ENCODE results near the gene CCDC172.

DNA sequence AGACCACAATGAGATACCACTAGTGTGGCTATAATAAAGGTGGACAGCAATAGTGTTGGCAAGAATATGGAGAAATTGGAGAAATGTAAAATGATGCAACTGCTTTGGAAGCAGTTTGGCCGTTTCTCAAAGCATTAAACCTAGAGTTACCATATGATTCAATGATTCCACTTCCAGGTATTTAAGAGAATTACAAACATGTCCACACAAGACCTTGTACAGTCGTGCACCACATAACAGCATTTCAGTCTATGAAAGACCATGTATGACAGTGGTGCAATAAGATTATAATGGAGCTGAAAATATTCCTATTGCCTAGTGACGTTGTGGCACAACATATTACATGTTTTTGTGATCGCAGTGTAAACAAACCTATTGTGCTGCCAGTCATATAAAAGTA, 29.6 kb downstream of the CCDC172 start:
- TF ChIP-seq, protein P1, sequence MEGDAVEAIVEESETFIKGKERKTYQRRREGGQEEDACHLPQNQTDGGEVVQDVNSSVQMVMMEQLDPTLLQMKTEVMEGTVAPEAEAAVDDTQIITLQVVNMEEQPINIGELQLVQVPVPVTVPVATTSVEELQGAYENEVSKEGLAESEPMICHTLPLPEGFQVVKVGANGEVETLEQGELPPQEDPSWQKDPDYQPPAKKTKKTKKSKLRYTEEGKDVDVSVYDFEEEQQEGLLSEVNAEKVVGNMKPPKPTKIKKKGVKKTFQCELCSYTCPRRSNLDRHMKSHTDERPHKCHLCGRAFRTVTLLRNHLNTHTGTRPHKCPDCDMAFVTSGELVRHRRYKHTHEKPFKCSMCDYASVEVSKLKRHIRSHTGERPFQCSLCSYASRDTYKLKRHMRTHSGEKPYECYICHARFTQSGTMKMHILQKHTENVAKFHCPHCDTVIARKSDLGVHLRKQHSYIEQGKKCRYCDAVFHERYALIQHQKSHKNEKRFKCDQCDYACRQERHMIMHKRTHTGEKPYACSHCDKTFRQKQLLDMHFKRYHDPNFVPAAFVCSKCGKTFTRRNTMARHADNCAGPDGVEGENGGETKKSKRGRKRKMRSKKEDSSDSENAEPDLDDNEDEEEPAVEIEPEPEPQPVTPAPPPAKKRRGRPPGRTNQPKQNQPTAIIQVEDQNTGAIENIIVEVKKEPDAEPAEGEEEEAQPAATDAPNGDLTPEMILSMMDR (tag by site-specific recombination; IDR thresholded peaks at IDR 0.05) = no peak
- TF ChIP-seq ZNF639 (tag by site-specific recombination; IDR thresholded peaks at IDR 0.05) = no peak
- no peak for TF ChIP-seq SP2 (tag by site-specific recombination; IDR thresholded peaks at IDR 0.05)
- TF ChIP-seq ZNF626 (tag by site-specific recombination; IDR thresholded peaks at IDR 0.05) = no peak
- no peak for TF ChIP-seq ZNF274 (IDR thresholded peaks at IDR 0.05; ENCODE audit: low read length)
- no peak for TF ChIP-seq ZNF274 (tag by site-specific recombination; IDR thresholded peaks at IDR 0.05; ENCODE audit: borderline replicate concordance)
- TF ChIP-seq ZNF292 (tag by site-specific recombination; IDR thresholded peaks at IDR 0.05; ENCODE audit: borderline replicate concordance, low read depth) = no peak
- no peak for TF ChIP-seq ZNF121 (tag by site-specific recombination; IDR thresholded peaks at IDR 0.05)
- TF ChIP-seq ZNF747 (tag by site-specific recombination; IDR thresholded peaks at IDR 0.05) = no peak
- TF ChIP-seq ZBTB1 (tag by site-specific recombination; IDR thresholded peaks at IDR 0.05) = no peak
- TF ChIP-seq, protein P2, sequence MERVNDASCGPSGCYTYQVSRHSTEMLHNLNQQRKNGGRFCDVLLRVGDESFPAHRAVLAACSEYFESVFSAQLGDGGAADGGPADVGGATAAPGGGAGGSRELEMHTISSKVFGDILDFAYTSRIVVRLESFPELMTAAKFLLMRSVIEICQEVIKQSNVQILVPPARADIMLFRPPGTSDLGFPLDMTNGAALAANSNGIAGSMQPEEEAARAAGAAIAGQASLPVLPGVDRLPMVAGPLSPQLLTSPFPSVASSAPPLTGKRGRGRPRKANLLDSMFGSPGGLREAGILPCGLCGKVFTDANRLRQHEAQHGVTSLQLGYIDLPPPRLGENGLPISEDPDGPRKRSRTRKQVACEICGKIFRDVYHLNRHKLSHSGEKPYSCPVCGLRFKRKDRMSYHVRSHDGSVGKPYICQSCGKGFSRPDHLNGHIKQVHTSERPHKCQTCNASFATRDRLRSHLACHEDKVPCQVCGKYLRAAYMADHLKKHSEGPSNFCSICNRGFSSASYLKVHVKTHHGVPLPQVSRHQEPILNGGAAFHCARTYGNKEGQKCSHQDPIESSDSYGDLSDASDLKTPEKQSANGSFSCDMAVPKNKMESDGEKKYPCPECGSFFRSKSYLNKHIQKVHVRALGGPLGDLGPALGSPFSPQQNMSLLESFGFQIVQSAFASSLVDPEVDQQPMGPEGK (tag by site-specific recombination; IDR thresholded peaks at IDR 0.05) = no peak
- TF ChIP-seq ZNF473 (tag by site-specific recombination; IDR thresholded peaks at IDR 0.05) = no peak

Measured in HEK293 (cell line).